HL-60/S4 treated with retinoic acid at 250 ng/mL for 4 days and 3 days (cell line): ENCODE measurements around the gene PDE1C.

Source experiments
- in situ Hi-C: fragments of 300-500 bp; cut with MboI; formaldehyde crosslinking; loops from 2 replicates; pipeline ENCODE4 v1.7.0; 2022; ENCODE audit warnings: low sequenced_read_pairs

PDE1C gene

GRCh38 chr7:31950091-31950755 is 120.0 kb downstream of the PDE1C start:
- in situ Hi-C loops, result no loop called here

GRCh38 chr7:31948029-31948428 is 122.2 kb downstream of the PDE1C start:
- in situ Hi-C loops, result no loop called here

DNA sequence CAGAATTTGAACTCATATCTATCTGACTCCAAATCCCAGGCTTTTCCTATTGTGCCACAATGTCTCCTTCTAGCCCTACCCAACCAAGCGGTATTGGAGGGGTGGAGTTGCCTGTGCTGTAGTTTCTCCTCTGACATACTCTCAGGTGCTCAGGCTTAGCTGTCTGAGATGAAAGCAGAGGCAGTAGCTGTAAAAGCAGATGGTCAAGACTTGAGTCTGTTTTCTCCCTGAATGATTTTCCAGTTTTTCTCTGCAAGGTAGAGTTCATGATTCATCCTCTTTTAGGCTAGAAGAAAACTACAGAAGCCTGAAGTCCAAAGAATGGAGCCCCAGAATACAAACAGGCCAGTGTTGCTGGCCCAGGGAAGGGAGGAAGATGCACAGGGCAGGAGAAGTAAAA is 130.0 kb downstream of the PDE1C start:
- in situ Hi-C loops, result no loop called here

GRCh38 chr7:31939076-31939475 is 131.1 kb downstream of the PDE1C start:
- in situ Hi-C loops, result no loop called here

DNA sequence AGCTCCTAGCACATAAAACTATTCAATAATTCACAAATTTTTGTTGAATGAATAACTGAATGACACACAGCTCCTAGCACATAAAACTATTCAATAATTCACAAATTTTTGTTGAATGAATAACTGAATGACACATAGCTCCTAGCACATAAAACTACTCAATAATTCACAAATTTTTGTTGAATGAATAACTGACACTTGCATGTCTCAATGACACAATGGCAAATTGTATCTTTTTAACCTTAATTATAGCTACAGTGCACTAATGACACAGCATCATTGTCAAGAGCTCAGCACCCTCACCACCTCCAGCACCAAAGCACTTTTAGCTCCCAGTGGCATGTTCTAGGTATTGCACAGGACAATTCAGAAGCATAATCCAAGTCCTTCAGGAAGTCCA is 131.6 kb downstream of the PDE1C start:
- in situ Hi-C loops, result no loop called here

DNA sequence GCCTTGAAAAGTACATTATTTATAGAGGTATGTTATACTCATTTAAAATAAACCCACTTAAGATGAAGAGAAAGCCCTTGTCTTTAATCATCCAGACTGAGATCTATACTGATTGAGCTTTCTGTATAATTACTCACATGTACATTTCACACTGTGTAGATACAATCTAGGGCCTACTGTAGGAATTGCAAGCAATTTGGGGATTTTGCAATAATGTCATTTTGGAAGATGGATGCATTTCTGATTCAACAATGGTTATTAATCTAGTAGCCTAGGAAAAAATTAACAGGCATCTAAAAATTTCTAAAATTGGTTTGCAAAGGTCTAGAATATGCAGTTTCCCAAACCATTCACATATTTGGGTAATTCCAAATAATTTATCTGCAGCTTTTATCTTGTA is 132.2 kb downstream of the PDE1C start:
- in situ Hi-C loops, result no loop called here

DNA sequence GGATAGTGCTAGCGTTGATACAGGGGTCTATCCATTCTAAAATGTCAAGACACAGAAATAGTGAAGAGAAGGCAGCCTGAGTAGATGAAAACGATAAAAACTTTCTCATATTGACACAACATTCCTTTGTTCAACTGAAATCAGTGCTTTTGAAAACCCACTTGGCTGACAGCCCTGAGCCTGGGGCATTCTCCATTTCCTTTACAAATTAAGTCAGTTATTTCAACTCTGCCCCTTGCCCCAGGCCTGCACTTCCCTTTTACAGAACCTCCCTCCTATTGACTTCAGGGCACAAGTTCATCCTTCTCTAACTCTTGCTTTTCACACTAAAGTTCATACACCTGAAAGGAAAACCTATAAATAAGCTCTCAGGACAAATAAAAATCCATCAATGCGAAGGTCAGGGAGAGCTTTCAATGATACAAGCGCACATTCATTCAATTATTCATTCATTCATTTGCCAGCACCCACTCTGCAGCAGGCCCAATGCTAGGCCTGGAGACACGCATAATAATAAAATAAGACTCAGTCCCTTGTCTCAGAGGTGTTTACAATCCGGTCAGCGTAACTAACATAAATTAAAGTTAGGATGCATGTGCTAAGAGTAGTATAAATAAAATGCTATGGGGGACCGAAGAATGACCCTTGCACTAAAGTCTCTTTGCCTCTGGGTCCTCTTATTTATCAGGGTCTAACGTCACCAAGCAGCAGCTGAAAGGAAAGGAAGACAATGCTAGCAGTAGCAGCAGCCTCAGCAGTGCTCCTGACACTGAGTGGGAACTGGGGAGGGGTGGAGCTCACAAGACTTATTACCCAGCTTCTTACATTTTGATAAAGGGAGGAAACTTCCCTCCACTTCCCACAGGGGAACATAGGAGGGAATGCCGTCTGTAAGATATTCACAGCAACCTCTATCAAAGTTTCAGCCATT is 134.8 kb downstream of the PDE1C start:
- in situ Hi-C loops, result no loop called here

GRCh38 chr7:31934551-31934950 is 135.7 kb downstream of the PDE1C start:
- in situ Hi-C loops, result no loop called here

- in situ Hi-C loops, result no loop called here
These were observed 136.7 kb downstream of the PDE1C start for GRCh38 chr7:31933481-31933880.

DNA sequence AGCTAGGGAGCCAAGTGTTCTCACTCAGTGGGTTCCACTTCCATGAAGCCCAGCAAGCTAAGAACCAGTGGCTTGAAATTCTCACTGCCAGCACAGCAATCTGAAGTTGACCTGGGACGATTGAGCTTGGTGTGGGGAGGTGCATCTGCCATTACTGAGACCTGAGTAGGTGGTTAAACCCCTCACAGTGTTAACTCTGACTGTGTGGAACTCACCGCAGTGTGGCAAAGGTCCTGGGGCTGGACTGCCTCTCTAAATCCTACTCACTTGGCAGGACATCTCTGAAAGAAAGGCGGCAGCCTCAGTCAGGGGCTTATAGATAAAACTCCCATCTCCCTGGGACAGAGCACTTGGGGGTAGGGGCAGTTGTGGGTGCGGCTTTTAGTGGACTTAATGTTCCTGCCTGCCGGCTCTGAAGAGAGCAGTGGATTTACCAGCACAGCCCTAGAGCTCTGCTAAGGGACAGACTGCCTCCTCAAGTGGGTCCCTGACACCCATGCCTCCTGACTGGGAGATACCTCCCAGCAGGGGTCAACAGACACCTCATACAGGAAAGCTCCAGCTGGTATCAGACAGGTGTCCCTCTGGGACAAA is 143.1 kb downstream of the PDE1C start:
- in situ Hi-C loops, result no loop called here

DNA sequence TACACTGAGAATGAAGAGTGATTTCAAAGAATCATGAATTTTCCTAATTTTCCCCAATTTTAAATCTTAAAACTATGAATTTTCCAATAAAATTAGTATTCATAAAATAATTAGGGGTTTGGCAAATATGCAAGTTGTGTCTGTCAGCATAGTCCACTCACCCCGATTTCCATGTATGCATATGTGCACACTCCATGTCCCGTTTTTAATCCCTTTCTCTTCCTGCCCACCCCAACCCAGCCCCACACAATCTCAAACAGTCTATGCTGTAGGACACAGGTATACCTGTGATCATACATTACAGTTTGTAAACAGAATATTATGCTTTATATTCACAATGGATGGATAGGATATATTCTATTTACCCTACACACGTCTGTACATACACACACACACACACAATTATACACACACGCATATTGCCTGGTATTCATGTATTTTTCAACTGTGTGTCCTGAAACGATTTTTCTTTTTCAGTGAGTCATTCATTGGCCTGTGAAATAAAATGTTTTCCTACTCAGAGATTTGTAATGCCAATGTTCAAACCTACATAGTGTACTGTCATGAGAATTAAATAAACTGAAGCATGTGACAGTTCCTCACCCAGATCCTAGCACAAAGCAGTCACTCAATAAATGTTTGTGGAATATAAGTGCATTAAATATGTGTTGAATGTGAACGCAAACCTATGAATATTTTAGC is 144.3 kb downstream of the PDE1C start:
- in situ Hi-C loops, result no loop called here

- in situ Hi-C loops, result no loop called here
These were observed 146.0 kb downstream of the PDE1C start for GRCh38 chr7:31924251-31924650.

DNA sequence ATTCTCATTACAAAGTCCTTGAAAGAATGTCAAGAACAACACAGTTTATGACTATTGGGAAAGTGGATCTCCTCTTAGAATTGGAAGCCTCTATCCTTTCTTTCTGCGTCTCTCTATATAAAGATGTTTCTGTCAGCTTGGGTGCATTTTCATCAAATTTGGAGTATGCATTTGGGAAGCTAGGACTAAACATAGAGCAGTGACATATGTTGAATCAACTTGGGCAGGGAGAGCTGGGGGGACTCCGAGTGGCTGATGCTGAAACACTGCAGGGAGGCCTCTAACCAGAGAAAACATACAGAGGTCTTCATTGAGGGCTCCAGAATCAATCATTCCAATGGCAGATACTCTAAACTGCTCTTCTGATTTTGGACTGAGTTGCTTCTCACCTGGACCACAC is 147.4 kb downstream of the PDE1C start:
- in situ Hi-C loops, result no loop called here

DNA sequence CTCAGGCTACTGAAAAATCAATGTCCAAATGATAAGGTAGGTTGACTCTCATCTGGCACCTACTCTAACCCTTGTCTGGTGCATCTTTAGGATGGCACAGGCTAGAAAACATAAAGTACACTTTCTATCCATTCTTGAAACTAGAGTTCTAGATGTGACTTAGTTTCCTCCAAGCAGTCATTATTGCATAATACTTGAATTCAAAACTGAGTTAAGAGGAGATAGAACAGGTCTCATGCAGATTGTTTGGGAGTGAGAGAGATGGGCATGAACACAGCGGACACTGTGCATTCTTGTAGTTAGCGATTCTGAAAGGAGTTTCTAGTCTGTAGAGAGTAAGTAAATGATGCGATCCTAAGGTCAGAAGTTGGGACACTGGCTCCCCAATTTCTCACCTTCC is 149.2 kb downstream of the PDE1C start:
- in situ Hi-C loops, result no loop called here

DNA sequence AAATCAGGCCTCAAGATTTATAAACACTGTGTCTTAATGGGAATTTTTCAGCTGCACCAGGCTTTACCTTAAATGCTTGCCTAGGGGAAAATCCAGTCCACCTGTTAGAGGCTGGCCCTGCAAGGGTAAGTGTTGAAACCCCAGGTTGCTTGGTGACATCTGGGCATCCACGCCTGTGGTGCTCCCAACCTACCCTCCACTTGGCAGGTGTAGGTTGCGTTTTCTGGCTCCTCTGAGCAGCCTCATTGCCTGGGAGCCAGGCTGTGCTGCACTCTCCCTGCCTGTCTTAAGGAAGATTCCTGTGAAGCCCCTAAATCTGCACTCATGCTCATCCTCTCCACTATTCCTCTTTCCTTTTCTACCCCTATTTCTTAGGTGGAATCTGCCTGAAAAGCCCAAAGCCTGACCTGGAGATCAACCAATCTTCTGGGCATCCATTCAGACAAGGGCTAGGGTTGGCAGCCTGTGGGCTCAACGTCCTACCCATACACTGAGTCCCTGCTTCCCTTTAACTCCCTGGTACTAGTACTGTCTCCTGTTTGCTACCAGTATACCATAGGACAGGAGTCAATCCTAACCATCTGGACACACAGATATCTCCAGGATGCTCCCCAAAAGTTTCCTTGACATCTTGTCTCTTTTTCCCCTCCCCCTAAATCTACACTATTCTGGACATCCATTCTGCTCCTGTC is 150.4 kb downstream of the PDE1C start:
- in situ Hi-C loops, result no loop called here

- in situ Hi-C loops, result no loop called here
These were observed 151.4 kb downstream of the PDE1C start for GRCh38 chr7:31918706-31919393.

DNA sequence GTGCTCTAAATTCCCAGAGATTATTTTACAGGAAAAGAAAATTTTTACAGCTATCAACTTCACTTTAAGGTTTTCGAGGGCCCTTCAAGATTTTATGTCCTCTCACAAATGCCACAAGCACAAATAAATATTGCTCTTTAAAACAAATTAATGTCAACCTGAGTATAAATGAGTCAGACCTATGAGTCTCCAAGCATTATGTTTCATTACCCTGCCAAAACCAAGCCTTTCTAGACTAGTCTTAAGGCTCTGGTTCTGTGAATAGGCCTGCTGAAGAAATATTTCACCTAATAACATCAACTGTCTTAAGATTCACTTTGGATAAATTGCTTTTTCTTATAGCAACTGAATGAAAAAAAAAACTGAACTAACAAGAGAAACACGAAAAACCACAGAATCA is 153.0 kb downstream of the PDE1C start:
- in situ Hi-C loops, result no loop called here

GRCh38 chr7:31910191-31910590 is 160.0 kb downstream of the PDE1C start:
- in situ Hi-C loops, result no loop called here

DNA sequence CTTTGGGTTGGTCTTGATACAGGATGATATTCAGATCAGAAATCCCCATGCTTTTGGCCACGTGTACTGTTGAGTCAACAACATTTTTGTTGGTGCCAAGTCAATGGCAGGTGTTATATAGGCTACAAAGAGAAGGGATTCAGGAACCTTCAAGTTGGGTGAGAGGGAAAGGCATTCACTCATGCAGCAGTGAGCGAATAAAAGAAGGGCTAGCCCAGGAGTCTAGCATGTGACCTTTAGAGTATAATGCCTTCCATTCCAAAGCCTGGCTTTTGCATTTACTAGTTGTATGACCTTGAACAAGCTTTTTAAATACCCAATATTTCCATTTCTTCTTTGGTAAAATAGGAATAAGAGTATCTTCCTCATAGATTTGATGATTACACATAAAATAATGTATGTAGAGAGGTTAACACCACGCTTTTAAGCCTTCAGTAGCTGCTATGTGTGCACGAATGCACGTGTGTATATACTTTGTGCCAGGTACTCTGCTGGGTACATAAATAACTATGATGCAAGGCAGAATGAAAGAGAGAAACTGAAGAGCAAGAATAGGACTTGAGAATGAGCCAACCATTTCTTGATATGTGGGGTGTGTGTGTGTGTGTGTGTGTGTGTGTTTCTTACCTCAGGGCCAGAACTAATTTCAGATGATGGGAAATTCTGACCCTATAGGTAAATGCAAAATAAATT is 163.6 kb downstream of the PDE1C start:
- in situ Hi-C loops, result no loop called here

- in situ Hi-C loops, result no loop called here
These were observed 166.2 kb downstream of the PDE1C start for GRCh38 chr7:31903962-31904361.
